ENCODE data around the gene MYORG. TPM values are rescaled to one million over a fixed set of nuclear protein-coding genes. Genes with fewer than 3 reads are reported as not detected.

The MYORG gene
- total RNA-seq, 1 donor from 2014 or later = 4.4 TPM

DNA sequence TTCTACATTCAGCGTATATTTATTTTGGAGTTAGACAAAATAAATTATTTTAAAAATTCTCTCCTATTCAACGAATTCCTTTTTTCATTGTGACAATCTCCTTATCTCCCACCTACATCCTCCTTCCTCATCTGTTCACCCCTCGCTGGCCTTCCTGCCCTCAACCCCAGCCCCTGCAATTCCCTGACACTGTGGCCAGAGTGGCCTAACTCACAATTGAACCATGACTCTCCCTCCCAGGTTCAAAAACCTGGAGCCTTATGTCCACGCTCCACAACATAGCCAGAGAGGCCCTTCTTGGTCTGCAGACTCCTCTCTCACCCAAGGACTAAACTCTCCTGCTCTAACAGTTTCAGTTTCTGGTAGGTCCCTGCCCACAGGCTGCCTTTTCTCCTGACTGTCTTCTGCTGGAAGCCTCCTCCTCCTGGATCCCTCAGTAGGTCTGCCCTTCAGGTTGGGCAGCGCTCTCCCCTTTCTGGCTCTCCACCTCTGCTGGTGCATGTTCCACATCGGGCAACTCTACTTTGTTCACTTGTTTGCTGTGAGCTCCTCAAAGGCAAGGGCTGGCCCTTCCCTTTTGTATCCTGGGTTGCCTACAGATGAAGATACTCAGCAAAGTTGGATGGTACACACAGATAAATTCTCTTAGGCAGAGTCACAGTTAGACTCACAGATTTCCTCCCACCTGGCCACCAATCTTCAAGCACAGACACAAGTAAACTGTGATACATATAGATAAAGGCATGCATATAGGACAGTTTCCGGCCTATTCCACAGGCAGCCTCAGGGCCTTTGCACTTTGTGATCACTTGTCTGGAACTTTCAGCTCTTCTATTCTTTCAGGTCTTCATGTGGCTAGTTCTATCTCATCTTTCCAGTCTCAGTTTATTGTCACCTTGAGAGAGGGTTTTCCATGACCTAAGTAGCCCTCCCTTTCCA lies 19.8 kb upstream of the MYORG start:
- Histone ChIP-seq H3K9me3 (no peaks in the 10 kb centered on the region), H3K27me3 (no peaks in the 10 kb centered on the region), H3K4me1 (no peaks in the 10 kb centered on the region), H3K4me3 (no peak overlapping the region), H3K36me3 (peaks cover 0 to 21% of the 10 kb centered on the region in 2 donors), H3K27ac (no peak overlapping the region)
- no peak for DNase-seq (ENCODE audit: extremely low spot score in 2 of 2)
- intact Hi-C loops (cut with DNase I) = no loop called here
- TF ChIP-seq, protein P1, sequence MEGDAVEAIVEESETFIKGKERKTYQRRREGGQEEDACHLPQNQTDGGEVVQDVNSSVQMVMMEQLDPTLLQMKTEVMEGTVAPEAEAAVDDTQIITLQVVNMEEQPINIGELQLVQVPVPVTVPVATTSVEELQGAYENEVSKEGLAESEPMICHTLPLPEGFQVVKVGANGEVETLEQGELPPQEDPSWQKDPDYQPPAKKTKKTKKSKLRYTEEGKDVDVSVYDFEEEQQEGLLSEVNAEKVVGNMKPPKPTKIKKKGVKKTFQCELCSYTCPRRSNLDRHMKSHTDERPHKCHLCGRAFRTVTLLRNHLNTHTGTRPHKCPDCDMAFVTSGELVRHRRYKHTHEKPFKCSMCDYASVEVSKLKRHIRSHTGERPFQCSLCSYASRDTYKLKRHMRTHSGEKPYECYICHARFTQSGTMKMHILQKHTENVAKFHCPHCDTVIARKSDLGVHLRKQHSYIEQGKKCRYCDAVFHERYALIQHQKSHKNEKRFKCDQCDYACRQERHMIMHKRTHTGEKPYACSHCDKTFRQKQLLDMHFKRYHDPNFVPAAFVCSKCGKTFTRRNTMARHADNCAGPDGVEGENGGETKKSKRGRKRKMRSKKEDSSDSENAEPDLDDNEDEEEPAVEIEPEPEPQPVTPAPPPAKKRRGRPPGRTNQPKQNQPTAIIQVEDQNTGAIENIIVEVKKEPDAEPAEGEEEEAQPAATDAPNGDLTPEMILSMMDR (IDR thresholded peaks at IDR 0.05) = no peak
- TF ChIP-seq POLR2A (IDR thresholded peaks at IDR 0.05) = no peak
- TF ChIP-seq POLR2AphosphoS5 (IDR thresholded peaks at IDR 0.05; ENCODE audit: insufficient read depth in 1 of 2, low read depth in 1 of 2) = no peak

DNA sequence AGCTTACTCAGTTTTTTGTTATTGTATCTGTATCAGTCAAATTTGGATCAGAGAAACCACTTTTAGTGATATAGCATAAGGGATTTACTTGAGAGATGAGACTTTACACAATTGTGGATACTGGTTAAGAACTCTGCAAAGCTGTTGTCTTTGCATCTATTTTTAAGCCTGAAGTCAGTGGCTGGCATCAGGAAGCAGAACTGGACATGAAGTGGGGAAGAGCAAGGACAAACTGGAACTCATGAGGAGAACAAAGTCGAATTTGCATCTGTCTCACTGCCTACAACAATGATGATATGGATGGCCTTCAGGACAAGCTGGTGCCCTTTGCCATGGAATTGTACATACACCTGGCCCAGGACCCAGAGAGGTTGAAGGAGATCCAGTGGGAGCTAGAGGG lies 15.8 kb upstream of the MYORG start:
- Histone ChIP-seq H3K27me3 (no peaks in the 10 kb centered on the region), H3K4me1 (no peaks in the 10 kb centered on the region), H3K36me3 (no peaks in the 10 kb centered on the region), H3K27ac (no peak overlapping the region), H3K4me3 (no peak overlapping the region), H3K9me3 (no peaks in the 10 kb centered on the region)
- TF ChIP-seq POLR2AphosphoS5 (IDR thresholded peaks at IDR 0.05; ENCODE audit: insufficient read depth in 1 of 2, low read depth in 1 of 2) = no peak
- no peak for TF ChIP-seq POLR2A (IDR thresholded peaks at IDR 0.05)
- TF ChIP-seq, protein P1 (IDR thresholded peaks at IDR 0.05) = no peak
- DNase-seq (ENCODE audit: extremely low spot score in 2 of 2) = peak; percentile 49 to 67
- intact Hi-C loops (cut with DNase I) = no loop called here

DNA sequence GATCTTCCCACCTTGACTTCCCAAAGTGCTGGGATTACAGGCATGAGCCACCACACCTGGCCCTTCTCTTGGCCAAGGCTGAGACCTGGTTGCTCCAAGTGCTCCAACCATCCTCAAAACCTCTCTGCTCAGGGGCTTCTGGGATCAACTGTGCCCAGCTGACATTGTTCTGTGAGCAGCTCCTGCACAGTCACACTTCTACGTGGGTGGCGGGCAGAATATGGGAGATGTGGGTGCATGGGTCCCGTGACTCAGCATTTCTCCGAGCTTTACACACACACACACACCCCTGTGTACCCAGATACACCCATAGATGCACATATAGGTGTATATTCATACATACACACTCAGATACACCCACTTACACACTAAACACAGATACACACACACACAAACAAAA lies 10.5 kb upstream of the MYORG start:
- no peaks in the 10 kb centered on the region for H3K9me3 ChIP-seq
- no peaks in the 10 kb centered on the region for H3K27me3 ChIP-seq
- peak in 1 of 2 donors; percentile 70 for DNase-seq (ENCODE audit: extremely low spot score in 2 of 2)
- H3K4me1 ChIP-seq = no peaks in the 10 kb centered on the region
- H3K27ac ChIP-seq = no peak overlapping the region
- no peak for TF ChIP-seq POLR2A (IDR thresholded peaks at IDR 0.05)
- TF ChIP-seq, protein P1 (IDR thresholded peaks at IDR 0.05) = no peak
- TF ChIP-seq POLR2AphosphoS5 (IDR thresholded peaks at IDR 0.05; ENCODE audit: insufficient read depth in 1 of 2, low read depth in 1 of 2) = no peak
- no peaks in the 10 kb centered on the region for H3K36me3 ChIP-seq
- intact Hi-C loops (cut with DNase I) = no loop called here
- no peak overlapping the region for H3K4me3 ChIP-seq

DNA sequence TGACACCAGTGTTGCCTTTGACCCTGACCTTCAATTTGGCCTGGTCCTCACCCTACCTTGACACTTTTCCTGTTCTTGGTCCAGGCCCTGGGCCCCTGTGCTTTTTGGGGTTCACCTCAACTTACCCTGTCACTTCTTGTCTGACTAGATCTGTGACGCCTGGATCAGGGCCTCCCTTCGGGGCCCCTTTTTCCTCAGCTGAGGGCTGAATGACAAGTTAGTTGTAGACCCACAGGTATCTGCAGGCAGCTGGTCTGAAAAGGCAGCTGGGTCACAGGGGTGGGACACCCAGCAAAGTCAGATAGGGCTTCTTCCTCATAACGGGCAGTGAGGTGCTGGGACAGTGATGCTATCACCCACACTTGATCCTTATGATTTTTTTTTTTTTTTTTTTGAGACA lies 10.0 kb upstream of the MYORG start:
- DNase-seq (ENCODE audit: extremely low spot score in 2 of 2) = no peak
- intact Hi-C loops (cut with DNase I) = no loop called here
- TF ChIP-seq, protein P1 (IDR thresholded peaks at IDR 0.05) = no peak
- no peak for TF ChIP-seq POLR2A (IDR thresholded peaks at IDR 0.05)
- TF ChIP-seq POLR2AphosphoS5 (IDR thresholded peaks at IDR 0.05; ENCODE audit: insufficient read depth in 1 of 2, low read depth in 1 of 2) = no peak
- H3K27ac ChIP-seq = no peak overlapping the region
- no peaks in the 10 kb centered on the region for H3K4me1 ChIP-seq
- no peaks in the 10 kb centered on the region for H3K9me3 ChIP-seq
- no peak overlapping the region for H3K4me3 ChIP-seq
- H3K27me3 ChIP-seq = no peaks in the 10 kb centered on the region
- no peaks in the 10 kb centered on the region for H3K36me3 ChIP-seq

Measured in vagina (tissue), 2 donors.